Sigmoid colon (tissue), 7 donors: ENCODE data around the gene ARL16. TPM values are rescaled to one million over a fixed set of nuclear protein-coding genes. Genes with fewer than 3 reads are reported as not detected.

Source experiments
- DNase-seq: peaks from one replicate; pipeline ENCODE4 v3.0.0-alpha.2; 2019
- H3K27ac ChIP-seq, 4 donors: fragments of 200-600 bp; sonication (generic); one replicate each; pipeline ENCODE4 v1.5.1; 2016 to 2019; ENCODE audit warnings: mild to moderate bottlenecking in 1 of 4
- H3K27me3 ChIP-seq, 3 donors: fragments of 200-600 bp; sonication (generic); one replicate each; pipeline ENCODE4 v1.5.1; 2019; ENCODE audit warnings: mild to moderate bottlenecking in 1 of 3
- H3K36me3 ChIP-seq, 4 donors: fragments of 200-600 bp; sonication (generic); one replicate each; pipeline ENCODE4 v1.5.1; 2016 to 2019
- H3K4me1 ChIP-seq, 4 donors: fragments of 200-600 bp; sonication (generic); one replicate each; pipeline ENCODE4 v1.5.1; 2017 to 2019
- H3K4me3 ChIP-seq, 4 donors: fragments of 200-600 bp; sonication (generic); one replicate each; pipeline ENCODE4 v1.5.1; 2017 to 2019; ENCODE audit warnings: mild to moderate bottlenecking in 2 of 4, moderate library complexity in 1 of 4
- H3K9me3 ChIP-seq, 4 donors: fragments of 200-600 bp in 3 of 4; sonication (generic) in 3 of 4; one replicate each; pipeline versions ENCODE4 v1.5.1 to v1.6.1; 2013 to 2019
- EP300 ChIP-seq, 4 donors: sonication (generic); formaldehyde crosslinking; IDR thresholded peaks; one replicate each; pipeline ENCODE4 v1.6.1; 2017; ENCODE audit warnings: antibody characterized with exemption in 4 of 4
- POLR2A ChIP-seq, 2 donors: fragments of 450-650 bp; IDR thresholded peaks; one replicate each; pipeline ENCODE4 v1.6.1; 2016; ENCODE audit warnings: antibody characterized with exemption in 2 of 2, mild to moderate bottlenecking in 2 of 2, moderate library complexity in 2 of 2
- POLR2AphosphoS5 ChIP-seq, 4 donors: sonication (generic); formaldehyde crosslinking; IDR thresholded peaks; one replicate each; pipeline ENCODE4 v1.6.1; 2017; ENCODE audit warnings: antibody characterized with exemption in 4 of 4
- WGBS, 2 donors: extraction: QIAGEN DNeasy Blood & Tissue Kit; methylation state at CpG; one replicate each; pipeline ENCODE4 v1.1.7; 2013; 5-methylcytosine and 5-hydroxymethylcytosine counted together
- intact Hi-C: fragments of 100-400 bp; cut with DNase I; formaldehyde crosslinking; loops from one replicate; pipeline ENCODE4 v1.15.1; 2023
- polyA plus RNA-seq, 3 donors: library from polyadenylated mRNA; stranded (reverse); fragments of 200-250 nt; gene quantifications; one replicate each; pipeline ENCODE4 v1.2.3, GENCODE V29; 2013
- total RNA-seq, 4 donors: library from RNA; depleted of rRNA; stranded (reverse); fragments of >200 nt; gene quantifications; one replicate each; pipeline ENCODE4 v1.1.0, GENCODE V29; 2016
- TF ChIP-seq, protein P1 (sequence below), 4 experiments: fragments of 450-650 bp in 3 of 4; fragments of 200-600 bp in 1 of 4; IDR thresholded peaks; one replicate each; pipeline ENCODE4 v1.5.1; 2016 to 2019; ENCODE audit warnings: antibody characterized with exemption in 4 of 4, mild to moderate bottlenecking in 3 of 4, moderate library complexity in 2 of 4
- donor health status: healthy with polysubstance abuse.
- donor health status: Bipolar disorder and iron deficiency.
- donor health status: healthy.

The ARL16 gene
- total and polyA plus RNA-seq, 7 donors: 24.5 to 51.7 (median 42.3) TPM

DNA sequence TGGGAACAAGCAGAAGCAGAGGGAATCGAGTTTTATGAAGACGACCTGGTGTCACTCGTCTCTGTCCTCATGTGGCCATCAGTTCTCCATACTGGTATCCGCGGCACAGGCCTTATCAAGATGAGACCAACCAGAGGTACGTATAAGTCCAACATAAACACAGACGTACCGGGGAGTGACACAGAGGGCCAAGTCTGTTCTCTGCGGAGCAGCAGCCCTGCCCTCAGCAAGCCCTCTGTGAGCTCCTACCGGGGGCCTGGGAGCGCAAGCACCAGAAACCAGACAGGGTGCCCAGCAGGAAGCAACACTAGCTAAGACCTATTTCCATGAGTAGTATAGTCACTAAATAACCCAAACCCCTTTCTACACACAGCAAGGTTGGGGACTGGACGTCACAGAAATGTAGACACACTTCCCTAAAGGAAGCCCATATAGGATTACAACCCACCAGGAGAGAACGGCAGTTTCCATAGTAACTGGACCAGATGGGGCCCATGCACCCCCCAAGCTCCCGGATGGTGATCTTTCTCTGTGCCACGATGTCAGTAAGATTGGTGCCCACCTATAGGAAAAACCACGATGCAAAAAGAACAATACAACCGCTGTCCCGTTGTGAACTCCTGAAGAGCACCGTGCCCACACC is 911 bp downstream of the ARL16 start:
- TF ChIP-seq POLR2AphosphoS5 (IDR thresholded peaks at IDR 0.05) (no peak), POLR2A (IDR thresholded peaks at IDR 0.05) (no peak), EP300 (IDR thresholded peaks at IDR 0.05) (no peak)
- TF ChIP-seq, protein P1, sequence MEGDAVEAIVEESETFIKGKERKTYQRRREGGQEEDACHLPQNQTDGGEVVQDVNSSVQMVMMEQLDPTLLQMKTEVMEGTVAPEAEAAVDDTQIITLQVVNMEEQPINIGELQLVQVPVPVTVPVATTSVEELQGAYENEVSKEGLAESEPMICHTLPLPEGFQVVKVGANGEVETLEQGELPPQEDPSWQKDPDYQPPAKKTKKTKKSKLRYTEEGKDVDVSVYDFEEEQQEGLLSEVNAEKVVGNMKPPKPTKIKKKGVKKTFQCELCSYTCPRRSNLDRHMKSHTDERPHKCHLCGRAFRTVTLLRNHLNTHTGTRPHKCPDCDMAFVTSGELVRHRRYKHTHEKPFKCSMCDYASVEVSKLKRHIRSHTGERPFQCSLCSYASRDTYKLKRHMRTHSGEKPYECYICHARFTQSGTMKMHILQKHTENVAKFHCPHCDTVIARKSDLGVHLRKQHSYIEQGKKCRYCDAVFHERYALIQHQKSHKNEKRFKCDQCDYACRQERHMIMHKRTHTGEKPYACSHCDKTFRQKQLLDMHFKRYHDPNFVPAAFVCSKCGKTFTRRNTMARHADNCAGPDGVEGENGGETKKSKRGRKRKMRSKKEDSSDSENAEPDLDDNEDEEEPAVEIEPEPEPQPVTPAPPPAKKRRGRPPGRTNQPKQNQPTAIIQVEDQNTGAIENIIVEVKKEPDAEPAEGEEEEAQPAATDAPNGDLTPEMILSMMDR (IDR thresholded peaks at IDR 0.05): no peak
- intact Hi-C loops: loop anchor here (5.0 kb wide), 1 partner anchor 45 kb away; the partner anchor contains the start of genes NPLOC4 and TSPAN10
- H3K4me3 ChIP-seq: peak overlapping the region; percentile 75 to 97 (median 86)
- H3K36me3 ChIP-seq: peaks cover 12 to 31% (median 16%) of the 10 kb centered on the region in 4 donors
- 42 to 47% methylated on average over 19 of the region's 19 CpGs for WGBS, 2 donors
- peaks cover 0 to 32% (median 31%) of the 10 kb centered on the region in 4 donors for H3K4me1 ChIP-seq
- no peak for DNase-seq
- peak overlapping the region; percentile 81 to 93 (median 84) for H3K27ac ChIP-seq
- H3K27me3 ChIP-seq: no peaks in the 10 kb centered on the region
- no peaks in the 10 kb centered on the region for H3K9me3 ChIP-seq

- no peak for TF ChIP-seq EP300 (IDR thresholded peaks at IDR 0.05)
- TF ChIP-seq POLR2AphosphoS5 (IDR thresholded peaks at IDR 0.05): no peak
- TF ChIP-seq, protein P1 (IDR thresholded peaks at IDR 0.05): no peak
- TF ChIP-seq POLR2A (IDR thresholded peaks at IDR 0.05): no peak
- Histone ChIP-seq H3K27ac (no peak overlapping the region), H3K27me3 (no peaks in the 10 kb centered on the region), H3K9me3 (no peaks in the 10 kb centered on the region), H3K4me1 (peaks cover 0 to 32% (median 31%) of the 10 kb centered on the region in 4 donors), H3K36me3 (peaks cover 5 to 21% (median 7%) of the 10 kb centered on the region in 4 donors), H3K4me3 (no peak overlapping the region)
- intact Hi-C loops: loop anchor here (5.0 kb wide), 1 partner anchor 44 kb away; the partner anchor contains the start of genes NPLOC4 and TSPAN10
- no peak for DNase-seq
- 89 to 90% methylated on average over 17 of the region's 17 CpGs for WGBS, 2 donors
These were observed 1.9 kb downstream of the ARL16 start for GRCh38 chr17:81681672-81682071.

- intact Hi-C loops: loop anchor here (5.0 kb wide), 1 partner anchor 43 kb away; the partner anchor contains the start of genes NPLOC4 and TSPAN10
- WGBS, 2 donors: 79 to 87% methylated on average over 11 of the region's 11 CpGs
- no peaks in the 10 kb centered on the region for H3K27me3 ChIP-seq
These were observed 3.4 kb downstream of the ARL16 start for GRCh38 chr17:81680150-81680549.

GRCh38 chr17:81676906-81677305 is 6.7 kb downstream of the ARL16 start:
- WGBS, 2 donors: 93 to 94% methylated on average over 17 of the region's 17 CpGs
- TF ChIP-seq POLR2A (IDR thresholded peaks at IDR 0.05) (no peak), POLR2AphosphoS5 (IDR thresholded peaks at IDR 0.05) (no peak), EP300 (IDR thresholded peaks at IDR 0.05) (no peak)
- TF ChIP-seq, protein P1 (IDR thresholded peaks at IDR 0.05): no peak

More at GRCh38 chr17:81680150-81680549, 3.4 kb downstream of the ARL16 start:
- H3K9me3 ChIP-seq: no peaks in the 10 kb centered on the region
- TF ChIP-seq POLR2A (IDR thresholded peaks at IDR 0.05) (no peak), POLR2AphosphoS5 (IDR thresholded peaks at IDR 0.05) (no peak), EP300 (IDR thresholded peaks at IDR 0.05) (no peak)
- TF ChIP-seq, protein P1 (IDR thresholded peaks at IDR 0.05): no peak
- peaks cover 0 to 25% (median 22%) of the 10 kb centered on the region in 4 donors for H3K4me1 ChIP-seq
- DNase-seq: no peak
- H3K36me3 ChIP-seq: peaks cover 0 to 14% (median 0%) of the 10 kb centered on the region in 4 donors
- H3K4me3 ChIP-seq: no peak overlapping the region
- no peak overlapping the region for H3K27ac ChIP-seq

More at GRCh38 chr17:81676906-81677305, 6.7 kb downstream of the ARL16 start:
- no peak overlapping the region for H3K27ac ChIP-seq
- H3K27me3 ChIP-seq: no peaks in the 10 kb centered on the region
- DNase-seq: no peak
- peaks cover 0 to 3% (median 2%) of the 10 kb centered on the region in 4 donors for H3K4me1 ChIP-seq
- intact Hi-C loops: no loop called here
- peaks cover 9 to 39% (median 13%) of the 10 kb centered on the region in 4 donors for H3K36me3 ChIP-seq
- no peak overlapping the region for H3K4me3 ChIP-seq
- H3K9me3 ChIP-seq: no peaks in the 10 kb centered on the region
